Measurements from ENCODE around the gene RPTOR.

DNA sequence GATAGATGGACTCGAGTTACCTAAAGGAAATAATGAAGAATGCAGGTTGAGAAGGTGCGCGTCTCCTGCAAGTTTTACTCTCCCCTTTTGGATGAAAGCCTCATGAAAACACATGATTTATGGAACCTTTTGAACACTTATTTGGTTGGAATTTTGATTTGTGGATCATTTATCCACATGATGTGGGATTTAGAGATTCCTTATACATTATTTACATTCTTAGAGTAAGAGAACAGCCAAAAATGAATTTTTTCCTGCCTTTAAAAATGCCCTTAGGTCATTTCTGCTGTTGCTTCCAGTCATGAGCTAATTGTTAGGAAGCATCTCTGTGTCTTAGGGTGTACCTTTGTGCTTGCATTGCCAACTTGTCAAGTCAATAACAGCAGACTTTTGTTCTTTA lies 99.9 kb downstream of the RPTOR start:
- TF ChIP-seq, protein P1, sequence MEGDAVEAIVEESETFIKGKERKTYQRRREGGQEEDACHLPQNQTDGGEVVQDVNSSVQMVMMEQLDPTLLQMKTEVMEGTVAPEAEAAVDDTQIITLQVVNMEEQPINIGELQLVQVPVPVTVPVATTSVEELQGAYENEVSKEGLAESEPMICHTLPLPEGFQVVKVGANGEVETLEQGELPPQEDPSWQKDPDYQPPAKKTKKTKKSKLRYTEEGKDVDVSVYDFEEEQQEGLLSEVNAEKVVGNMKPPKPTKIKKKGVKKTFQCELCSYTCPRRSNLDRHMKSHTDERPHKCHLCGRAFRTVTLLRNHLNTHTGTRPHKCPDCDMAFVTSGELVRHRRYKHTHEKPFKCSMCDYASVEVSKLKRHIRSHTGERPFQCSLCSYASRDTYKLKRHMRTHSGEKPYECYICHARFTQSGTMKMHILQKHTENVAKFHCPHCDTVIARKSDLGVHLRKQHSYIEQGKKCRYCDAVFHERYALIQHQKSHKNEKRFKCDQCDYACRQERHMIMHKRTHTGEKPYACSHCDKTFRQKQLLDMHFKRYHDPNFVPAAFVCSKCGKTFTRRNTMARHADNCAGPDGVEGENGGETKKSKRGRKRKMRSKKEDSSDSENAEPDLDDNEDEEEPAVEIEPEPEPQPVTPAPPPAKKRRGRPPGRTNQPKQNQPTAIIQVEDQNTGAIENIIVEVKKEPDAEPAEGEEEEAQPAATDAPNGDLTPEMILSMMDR (conservative IDR thresholded peaks at IDR 0.05; ENCODE audit: low read length): no peak
- no peak for TF ChIP-seq EZH2phosphoT487 (IDR thresholded peaks at IDR 0.05; ENCODE audit: borderline replicate concordance, low read depth, low read length)

Measured in OCI-LY7 (cell line).